Neuronal stem cell (in vitro differentiated cells): ENCODE measurements around the gene MTA1.

Experiments
- DNase-seq: peaks from one replicate; pipeline ENCODE4 v3.0.0-alpha.2; 2013; ENCODE audit warnings: low spot score
- H2AFZ ChIP-seq: one replicate; pipeline ENCODE4 v1.6.1; 2013; ENCODE audit warnings: mild to moderate bottlenecking, low read length, inconsistent platforms
- H2AK5ac ChIP-seq: 2 replicates; pipeline ENCODE4 v1.6.1; 2013; ENCODE audit warnings: low read depth, mild to moderate bottlenecking, inconsistent platforms, low read length, moderate library complexity, mixed read lengths
- H2BK120ac ChIP-seq: 2 replicates; pipeline ENCODE4 v1.6.1; 2013; ENCODE audit warnings: low read depth, mild to moderate bottlenecking, inconsistent platforms, low read length, moderate library complexity, mixed read lengths
- H2BK12ac ChIP-seq: one replicate; pipeline ENCODE4 v1.6.1; 2013; ENCODE audit warnings: low read length, inconsistent platforms
- H2BK15ac ChIP-seq: 2 replicates; pipeline ENCODE4 v1.6.1; 2013; ENCODE audit warnings: mild to moderate bottlenecking, low read length, inconsistent platforms, mixed read lengths
- H2BK5ac ChIP-seq: one replicate; pipeline ENCODE4 v1.6.1; 2013; ENCODE audit warnings: inconsistent platforms, mild to moderate bottlenecking, low read length, moderate library complexity
- H3K14ac ChIP-seq: one replicate; pipeline ENCODE4 v1.6.1; 2013; ENCODE audit warnings: low read length, inconsistent platforms
- H3K18ac ChIP-seq: 2 replicates; pipeline ENCODE4 v1.6.1; 2013; ENCODE audit warnings: low read length, inconsistent platforms
- H3K23ac ChIP-seq: 2 replicates; pipeline ENCODE4 v1.6.1; 2013; ENCODE audit warnings: low read depth, mild to moderate bottlenecking, mixed read lengths, low read length, inconsistent platforms; ENCODE audit not compliant: poor library complexity
- H3K27ac ChIP-seq: replicated peaks from 3 replicates; pipeline ENCODE4 v1.5.1; 2013; ENCODE audit warnings: low read length, inconsistent platforms
- H3K27me3 ChIP-seq, 3 experiments: 2 replicates each; pipeline ENCODE4 v1.6.1; 2013; ENCODE audit warnings: low read length in 3 of 3, mild to moderate bottlenecking in 2 of 3, inconsistent platforms in 1 of 3, low read depth in 1 of 3, mixed read lengths in 1 of 3, moderate library complexity in 1 of 3; ENCODE audit not compliant: control insufficient read depth in 3 of 3, insufficient read depth in 3 of 3
- H3K36me3 ChIP-seq, 2 donors: replicated peaks in 1 of 2; 2 replicates each; pipeline ENCODE4 v1.6.1; 2013; ENCODE audit warnings: low read length in 2 of 2; ENCODE audit not compliant: control insufficient read depth in 2 of 2, insufficient read depth in 2 of 2
- H3K4ac ChIP-seq: 2 replicates; pipeline ENCODE4 v1.6.1; 2013; ENCODE audit warnings: inconsistent platforms, mild to moderate bottlenecking, low read length, moderate library complexity
- H3K4me1 ChIP-seq, 2 donors: 1 replicate in 1 of 2; 2 replicates in 1 of 2; pipeline ENCODE4 v1.6.1; 2013; ENCODE audit warnings: low read length in 2 of 2, low read depth in 1 of 2; ENCODE audit not compliant: control insufficient read depth in 2 of 2, insufficient read depth in 1 of 2
- H3K4me2 ChIP-seq: one replicate; pipeline ENCODE4 v1.6.1; 2013; ENCODE audit warnings: mild to moderate bottlenecking, low read length, inconsistent platforms; ENCODE audit not compliant: insufficient read depth, poor library complexity, severe bottlenecking
- H3K4me3 ChIP-seq, 2 donors: 2 replicates each; pipeline ENCODE4 v1.5.1; 2013; ENCODE audit warnings: low read length in 2 of 2, mild to moderate bottlenecking in 2 of 2, inconsistent platforms in 1 of 2, moderate library complexity in 1 of 2
- H3K79me1 ChIP-seq: one replicate; pipeline ENCODE4 v1.6.1; 2013; ENCODE audit warnings: low read depth, mild to moderate bottlenecking, inconsistent platforms, low read length, moderate library complexity
- H3K9ac ChIP-seq: one replicate; pipeline ENCODE4 v1.6.1; 2013; ENCODE audit warnings: mild to moderate bottlenecking, low read depth, low read length, inconsistent platforms; ENCODE audit not compliant: poor library complexity
- H3K9me3 ChIP-seq, 2 donors: replicated peaks in 1 of 2; 2 replicates each; pipeline versions ENCODE3 to v1.6.1; 2013; ENCODE audit warnings: low read length in 2 of 2, mild to moderate bottlenecking in 2 of 2, inconsistent platforms in 1 of 2, low read depth in 1 of 2, mixed read lengths in 1 of 2, moderate library complexity in 1 of 2; ENCODE audit not compliant: control insufficient read depth in 2 of 2, insufficient read depth in 1 of 2
- H4K8ac ChIP-seq: one replicate; pipeline ENCODE4 v1.6.1; 2013; ENCODE audit warnings: low read depth, mild to moderate bottlenecking, inconsistent platforms, low read length, moderate library complexity
- H4K91ac ChIP-seq: one replicate; pipeline ENCODE4 v1.6.1; 2013; ENCODE audit warnings: low read length, low read depth, mild to moderate bottlenecking, inconsistent platforms; ENCODE audit not compliant: poor library complexity
- WGBS, 2 donors: extraction: QIAGEN DNeasy Blood & Tissue Kit; methylation state at CpG; one replicate each; pipeline ENCODE4 v1.1.7; 2013; ENCODE audit warnings: missing lambda C conversion rate in 2 of 2, mixed read lengths in 1 of 2; ENCODE audit not compliant: insufficient read length in 2 of 2, insufficient replicate concordance in 1 of 2; ENCODE audit errors: extremely low coverage in 2 of 2; 5-methylcytosine and 5-hydroxymethylcytosine counted together

Gene MTA1

DNA sequence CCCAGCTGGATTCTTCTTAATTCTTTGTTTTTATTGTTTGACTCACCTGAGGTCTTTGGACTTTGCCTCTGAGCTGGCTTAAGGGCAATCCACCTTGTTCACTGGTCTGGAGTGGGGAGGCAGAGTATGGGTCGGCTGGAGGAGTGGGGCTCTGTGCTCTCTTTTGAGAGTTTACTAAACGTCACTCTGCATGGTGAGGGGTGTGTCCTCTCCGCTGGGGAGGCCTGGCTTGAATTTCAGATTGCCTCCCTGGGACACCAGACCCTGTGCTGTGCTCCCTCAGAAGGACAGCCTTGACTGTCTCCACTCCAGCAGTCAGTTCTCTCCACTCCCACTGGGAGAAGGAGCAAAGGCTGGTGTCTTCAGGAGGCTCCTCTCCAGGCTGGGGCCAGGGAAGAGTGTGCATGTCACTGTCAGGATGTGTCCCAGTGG, 1.9 kb upstream of the MTA1 start:
- H3K4me3 ChIP-seq, result no peak overlapping the region
- no peak overlapping the region for H4K8ac ChIP-seq
- no CpG with 5 or more reads among the region's 3 CpGs for WGBS, 2 donors
- no peak overlapping the region for H3K4me2 ChIP-seq
- H3K79me1 ChIP-seq, result peaks cover 15% of the 10 kb centered on the region
- H2BK15ac ChIP-seq, result no peak overlapping the region
- no peak overlapping the region for H3K4ac ChIP-seq
- H3K18ac ChIP-seq, result no peak overlapping the region
- no peak overlapping the region for H2BK5ac ChIP-seq
- peaks cover 6 to 18% of the 10 kb centered on the region in 2 donors for H3K36me3 ChIP-seq
- H3K23ac ChIP-seq, result no peak overlapping the region
- H2AFZ ChIP-seq, result no peak overlapping the region
- H3K27ac ChIP-seq, result no peak overlapping the region
- H2AK5ac ChIP-seq, result no peak overlapping the region
- peaks cover 20 to 28% of the 10 kb centered on the region in 2 donors for H3K4me1 ChIP-seq
- peaks cover 0 to 11% (median 2%) of the 10 kb centered on the region in 3 experiments for H3K27me3 ChIP-seq
- H4K91ac ChIP-seq, result no peak overlapping the region
- no peak overlapping the region for H2BK120ac ChIP-seq
- no peak overlapping the region for H3K9ac ChIP-seq
- H2BK12ac ChIP-seq, result no peak overlapping the region
- no peak overlapping the region for H3K14ac ChIP-seq
- no peak for DNase-seq
- peaks cover 0 to 5% of the 10 kb centered on the region in 2 donors for H3K9me3 ChIP-seq

DNA sequence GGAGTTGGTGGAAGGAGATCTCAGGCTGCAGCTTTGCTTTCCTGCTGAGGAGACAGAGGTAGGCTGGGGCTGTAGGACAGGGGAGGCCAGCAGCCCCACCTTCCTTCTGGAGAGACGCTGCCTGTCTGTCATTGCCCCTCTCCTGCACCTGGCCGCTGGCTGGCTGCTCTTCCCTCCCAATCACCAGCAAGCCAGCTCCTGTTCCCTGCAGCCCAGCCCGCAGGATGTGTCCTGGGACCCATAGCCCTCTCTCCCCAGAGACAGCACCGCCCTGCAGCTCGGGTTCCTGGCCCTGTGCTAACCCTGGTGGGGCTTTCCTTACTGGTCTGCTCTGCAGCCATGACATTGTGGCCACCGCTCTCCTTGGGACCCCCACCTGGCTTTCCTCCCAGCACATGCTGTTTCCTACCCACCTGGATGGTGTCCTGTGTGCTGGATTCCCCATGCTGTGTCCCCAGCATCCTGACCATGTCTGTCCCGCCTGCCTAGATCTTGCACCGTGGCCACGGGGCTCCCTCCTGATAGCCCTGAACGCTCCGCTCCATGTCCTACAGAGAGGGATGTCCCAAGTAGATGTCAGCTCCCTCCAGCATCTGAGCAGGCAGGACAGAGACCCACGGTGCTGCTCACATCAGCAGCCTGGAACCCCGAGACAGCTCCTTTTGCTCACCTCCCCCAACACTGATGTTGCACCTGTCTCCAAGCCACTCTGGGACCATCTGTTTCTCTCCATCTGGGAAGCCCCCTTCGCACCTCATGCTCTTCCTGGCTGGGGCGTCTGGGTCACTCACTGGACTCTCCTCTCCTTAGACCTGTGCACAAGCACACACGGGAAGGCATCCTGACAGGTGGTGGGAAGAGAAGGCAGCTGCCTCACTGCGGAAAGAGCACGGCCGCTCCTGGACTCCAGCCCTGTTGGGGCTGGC, 1.1 kb upstream of the MTA1 start:
- H3K23ac ChIP-seq, result peak overlapping the region; percentile 76
- peak overlapping the region; percentile 95 for H2AK5ac ChIP-seq
- DNase-seq, result no peak
- peak overlapping the region; percentile 56 for H2BK5ac ChIP-seq
- peaks cover 6 to 22% of the 10 kb centered on the region in 2 donors for H3K36me3 ChIP-seq
- H3K4me2 ChIP-seq, result peak overlapping the region; percentile 83
- H4K91ac ChIP-seq, result peak overlapping the region; percentile 5
- peak overlapping the region in 1 of 2 donors; percentile 72 for H3K4me3 ChIP-seq
- peak overlapping the region; percentile 56 for H3K18ac ChIP-seq
- H3K9me3 ChIP-seq, result peaks cover 0 to 5% of the 10 kb centered on the region in 2 donors
- WGBS, 2 donors, result no CpG with 5 or more reads among the region's 19 CpGs
- peak overlapping the region; percentile 93 for H2AFZ ChIP-seq
- H4K8ac ChIP-seq, result no peak overlapping the region
- no peak overlapping the region for H3K4ac ChIP-seq
- no peak overlapping the region for H2BK12ac ChIP-seq
- no peak overlapping the region for H3K9ac ChIP-seq
- H3K27ac ChIP-seq, result no peak overlapping the region
- H2BK15ac ChIP-seq, result peak overlapping the region; percentile 6
- peaks cover 21 to 28% of the 10 kb centered on the region in 2 donors for H3K4me1 ChIP-seq
- peaks cover 15% of the 10 kb centered on the region for H3K79me1 ChIP-seq
- H2BK120ac ChIP-seq, result peak overlapping the region; percentile 22
- H3K14ac ChIP-seq, result no peak overlapping the region
- H3K27me3 ChIP-seq, result peaks cover 0 to 3% (median 0%) of the 10 kb centered on the region in 3 experiments

DNA sequence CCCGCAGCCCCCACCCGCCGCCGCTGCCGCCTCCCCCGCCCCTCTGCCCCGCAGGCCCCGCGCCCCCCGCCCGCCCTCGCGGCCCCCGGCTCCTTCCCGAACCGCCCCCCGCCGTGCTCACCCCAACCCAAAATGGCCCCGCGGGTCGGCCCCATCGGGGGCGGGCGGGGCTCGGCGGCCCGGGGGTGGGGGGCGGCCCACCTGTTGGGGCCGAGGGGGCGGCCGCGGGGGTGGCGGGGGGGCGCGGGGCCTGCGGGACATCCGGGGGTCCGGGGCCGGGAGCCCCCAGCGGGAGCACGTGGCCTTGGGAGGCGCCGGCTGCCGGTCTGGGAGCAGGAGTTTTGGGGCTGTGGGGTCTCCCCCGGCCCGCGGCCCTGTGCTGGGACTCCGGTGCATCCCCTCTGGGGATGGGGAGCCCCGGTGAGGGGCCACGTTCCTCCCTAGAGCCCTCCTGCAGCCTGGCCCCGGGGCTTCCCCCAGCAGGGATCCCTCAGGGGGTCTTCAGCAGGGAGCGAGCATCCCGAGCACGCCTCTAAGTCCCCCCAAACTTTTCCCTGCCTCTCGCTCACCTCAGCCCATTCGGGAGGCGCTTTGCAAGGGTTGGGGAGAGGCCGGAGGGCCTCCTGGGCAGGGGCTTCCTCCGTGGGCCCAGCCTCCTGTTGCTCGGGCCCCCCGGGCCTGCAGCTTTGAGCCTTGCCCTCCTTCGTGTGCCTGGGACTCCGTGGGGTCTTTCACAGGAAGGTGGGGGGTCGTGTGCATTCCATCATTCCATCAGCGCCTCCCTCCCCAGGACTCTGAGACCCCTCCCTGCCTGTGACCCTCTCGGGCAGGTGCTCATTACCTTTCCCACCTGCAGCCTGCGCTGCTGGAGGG, 710 bp downstream of the MTA1 start:
- Histone ChIP-seq H3K9ac (peak overlapping the region; percentile 92), H3K4ac (peak overlapping the region; percentile 97), H3K4me1 (peaks cover 21 to 23% of the 10 kb centered on the region in 2 donors), H2BK15ac (peak overlapping the region; percentile 58), H2AK5ac (peak overlapping the region; percentile 100), H4K8ac (peak overlapping the region; percentile 43), H3K18ac (peak overlapping the region; percentile 93), H2BK5ac (peak overlapping the region; percentile 96), H3K79me1 (peaks cover 23% of the 10 kb centered on the region), H2AFZ (peak overlapping the region; percentile 44), H2BK120ac (peak overlapping the region; percentile 81), H3K14ac (peak overlapping the region; percentile 82), H3K27me3 (no peaks in the 10 kb centered on the region), H4K91ac (no peak overlapping the region), H3K4me3 (peak overlapping the region; percentile 72 to 89), H3K23ac (peak overlapping the region; percentile 91), H3K9me3 (peaks cover 0 to 5% of the 10 kb centered on the region in 2 donors), H3K4me2 (peak overlapping the region; percentile 89), H3K36me3 (peaks cover 9 to 35% of the 10 kb centered on the region in 2 donors), H2BK12ac (no peak overlapping the region), H3K27ac (peak overlapping the region; percentile 27)
- no CpG with 5 or more reads among the region's 67 CpGs for WGBS, 2 donors
- DNase-seq, result no peak
